Peyer's patch (tissue), 4 donors: ENCODE data around the gene RAD17. TPM values are rescaled to one million over a fixed set of nuclear protein-coding genes. Genes with fewer than 3 reads are reported as not detected.

Experiments
- DNase-seq, 3 donors: peaks; one replicate each; pipeline ENCODE4 v3.0.0-alpha.2; 2017 to 2019
- H3K27ac ChIP-seq, 4 donors: fragments of 200-600 bp; sonication (generic); one replicate each; pipeline ENCODE4 v1.5.1; 2016 to 2019
- H3K27me3 ChIP-seq, 2 donors: fragments of 200-600 bp; sonication (generic); one replicate each; pipeline ENCODE4 v1.5.1; 2019
- H3K36me3 ChIP-seq, 3 donors: fragments of 200-600 bp; sonication (generic); one replicate each; pipeline ENCODE4 v1.5.1; 2016 to 2019
- H3K4me1 ChIP-seq, 4 donors: fragments of 200-600 bp; sonication (generic); one replicate each; pipeline ENCODE4 v1.5.1; 2016 to 2019
- H3K4me3 ChIP-seq, 4 donors: fragments of 200-600 bp; sonication (generic); 1 replicate in 3 of 4; 2 replicates in 1 of 4; pipeline ENCODE4 v1.5.1; 2016 to 2019; ENCODE audit warnings: mild to moderate bottlenecking in 1 of 4
- H3K9me3 ChIP-seq, 4 donors: fragments of 200-600 bp; sonication (generic); one replicate each; pipeline ENCODE4 v1.5.1; 2016 to 2019; ENCODE audit warnings: mild to moderate bottlenecking in 1 of 4
- CTCF ChIP-seq, 6 experiments: fragments of 450-650 bp in 4 of 6; fragments of 200-600 bp in 2 of 6; sonication (generic) in 1 of 6; IDR thresholded peaks; one replicate each; pipeline ENCODE4 v1.5.1; 2017 to 2019; ENCODE audit warnings: antibody characterized with exemption in 6 of 6, mild to moderate bottlenecking in 3 of 6, moderate library complexity in 1 of 6
- POLR2A ChIP-seq, 2 donors: fragments of 450-650 bp; IDR thresholded peaks; one replicate each; pipeline ENCODE4 v1.5.1; 2017; ENCODE audit warnings: antibody characterized with exemption in 2 of 2, mild to moderate bottlenecking in 2 of 2, moderate library complexity in 2 of 2
- total RNA-seq, 4 donors: library from RNA; depleted of rRNA; stranded (reverse); fragments of >200 nt; gene quantifications; one replicate each; pipeline ENCODE4 v1.1.0, GENCODE V29; 2016

The RAD17 gene
- total RNA-seq, 4 donors from 2014 or later: 7.3 to 47.0 (median 21.7) TPM

- Histone ChIP-seq H3K4me1 (peaks cover 0 to 5% (median 0%) of the 10 kb centered on the region in 4 donors), H3K9me3 (no peaks in the 10 kb centered on the region), H3K27ac (no peak overlapping the region), H3K27me3 (no peaks in the 10 kb centered on the region), H3K4me3 (no peak overlapping the region), H3K36me3 (no peaks in the 10 kb centered on the region)
- TF ChIP-seq CTCF (IDR thresholded peaks at IDR 0.05) (peak in 5 of 6 experiments; percentile 34 to 84 (median 80)), POLR2A (IDR thresholded peaks at IDR 0.05) (no peak)
- peak; percentile 77 to 93 (median 89) for DNase-seq
Observed at GRCh38 chr5:69334793-69335268, 34.8 kb upstream of the RAD17 start.

GRCh38 chr5:69335341-69335935 is 34.2 kb upstream of the RAD17 start:
- no peak for TF ChIP-seq POLR2A (IDR thresholded peaks at IDR 0.05)
- TF ChIP-seq CTCF (IDR thresholded peaks at IDR 0.05): no peak
- no peak for DNase-seq
- H3K27ac ChIP-seq: no peak overlapping the region
- no peaks in the 10 kb centered on the region for H3K9me3 ChIP-seq
- peaks cover 0 to 5% (median 0%) of the 10 kb centered on the region in 4 donors for H3K4me1 ChIP-seq
- no peak overlapping the region for H3K4me3 ChIP-seq
- no peaks in the 10 kb centered on the region for H3K27me3 ChIP-seq
- no peaks in the 10 kb centered on the region for H3K36me3 ChIP-seq

GRCh38 chr5:69341520-69342161 is 28.0 kb upstream of the RAD17 start:
- no peaks in the 10 kb centered on the region for H3K36me3 ChIP-seq
- H3K4me3 ChIP-seq: no peak overlapping the region
- no peaks in the 10 kb centered on the region for H3K4me1 ChIP-seq
- H3K27me3 ChIP-seq: no peaks in the 10 kb centered on the region
- no peak for TF ChIP-seq CTCF (IDR thresholded peaks at IDR 0.05)
- TF ChIP-seq POLR2A (IDR thresholded peaks at IDR 0.05): no peak
- no peak for DNase-seq
- H3K27ac ChIP-seq: no peak overlapping the region
- H3K9me3 ChIP-seq: no peaks in the 10 kb centered on the region

GRCh38 chr5:69343083-69343482 is 26.5 kb upstream of the RAD17 start:
- H3K9me3 ChIP-seq: no peaks in the 10 kb centered on the region
- no peak overlapping the region for H3K4me3 ChIP-seq
- H3K27ac ChIP-seq: no peak overlapping the region
- no peaks in the 10 kb centered on the region for H3K36me3 ChIP-seq
- TF ChIP-seq POLR2A (IDR thresholded peaks at IDR 0.05): no peak
- TF ChIP-seq CTCF (IDR thresholded peaks at IDR 0.05): no peak
- no peaks in the 10 kb centered on the region for H3K27me3 ChIP-seq
- no peaks in the 10 kb centered on the region for H3K4me1 ChIP-seq
- no peak for DNase-seq

- H3K9me3 ChIP-seq: no peaks in the 10 kb centered on the region
- H3K4me1 ChIP-seq: no peaks in the 10 kb centered on the region
- DNase-seq: no peak
- TF ChIP-seq POLR2A (IDR thresholded peaks at IDR 0.05): no peak
- TF ChIP-seq CTCF (IDR thresholded peaks at IDR 0.05): no peak
- no peak overlapping the region for H3K27ac ChIP-seq
- H3K36me3 ChIP-seq: peaks cover 0 to 43% (median 0%) of the 10 kb centered on the region in 3 donors
- no peaks in the 10 kb centered on the region for H3K27me3 ChIP-seq
- H3K4me3 ChIP-seq: no peak overlapping the region
Observed at GRCh38 chr5:69350664-69351063, 19.0 kb upstream of the RAD17 start.
